Pancreas (tissue), 10 donors: ENCODE data around the gene RAD51AP2. TPM values are rescaled to one million over a fixed set of nuclear protein-coding genes. Genes with fewer than 3 reads are reported as not detected.

Experiments used
- ATAC-seq, 4 donors: fragments of 200-7000 bp; cut with Tn5 transposase; one replicate each; pipeline versions ENCODE4 v1.8.0 to v1.9.1; 2020; ENCODE audit warnings: mild to moderate bottlenecking in 4 of 4, moderate library complexity in 4 of 4
- DNase-seq, 6 donors: peaks; one replicate each; pipeline ENCODE4 v3.0.0-alpha.2; 2020
- FAIRE-seq: peaks from 2 replicates; lab custom pipeline; 2012; peaks lifted over from hg19 to GRCh38; lab: Jason Lieb, UNC
- H3K27ac ChIP-seq, 4 donors: fragments of 200-600 bp; sonication (generic); 1 replicate in 3 of 4; 2 replicates in 1 of 4; pipeline versions ENCODE4 v1.5.0 to v1.8.0; 2020
- H3K27me3 ChIP-seq, 4 donors: fragments of 200-600 bp; one replicate each; pipeline ENCODE4 v1.8.0; 2021
- H3K36me3 ChIP-seq, 3 donors: fragments of 200-600 bp; sonication (generic) in 1 of 3; one replicate each; pipeline versions ENCODE4 v1.5.0 to v1.8.0; 2020 to 2021
- H3K4me1 ChIP-seq, 3 donors: fragments of 200-600 bp; one replicate each; pipeline ENCODE4 v1.8.0; 2021
- H3K4me3 ChIP-seq, 4 donors: fragments of 200-600 bp; sonication (generic) in 2 of 4; one replicate each; pipeline versions ENCODE4 v1.5.0 to v1.8.0; 2020 to 2021
- H3K9me3 ChIP-seq, 4 donors: fragments of 200-600 bp; one replicate each; pipeline ENCODE4 v1.8.0; 2021
- WGBS, 2 donors: extraction: QIAGEN DNeasy Blood & Tissue Kit; methylation state at CpG; one replicate each; pipeline ENCODE4 v1.1.7; 2013; 5-methylcytosine and 5-hydroxymethylcytosine counted together
- intact Hi-C, 3 donors: fragments of 100-400 bp; cut with DNase I; formaldehyde crosslinking; loops; one replicate each; pipeline versions ENCODE4 v1.11.1 to v1.14.2; 2022
- polyA plus RNA-seq, 2 donors: library from polyadenylated mRNA; stranded (reverse); fragments of 200-250 nt; gene quantifications; one replicate each; pipeline ENCODE4 v1.2.3, GENCODE V29; 2013
- total RNA-seq, 6 donors: library from RNA; stranded (reverse); fragmentation: NEBNext Ultra II Directional in 4 of 6; extraction: Animal tissue kit (Norgen Biotek cat#: 25700) in 4 of 6; gene quantifications; one replicate each; pipeline versions ENCODE4 v1.2.1 to v1.2.4, GENCODE V29; 2021 to 2023
- TF ChIP-seq, protein P1 (sequence below), 4 donors: fragments of 200-600 bp; sonication (generic) in 3 of 4; IDR thresholded peaks; one replicate each; pipeline versions ENCODE4 v1.5.0 to v1.8.0; 2021; ENCODE audit warnings: antibody characterized with exemption in 4 of 4
- donor health status: healthy with polysubstance abuse.
- donor health status: DM: no; HTN: no; CAD: no; lungs with moderate emphysema.
- donor health status: DM: no; HTN: no; CAD: no.
- donor health status: control.
- donor health status: control.
- donor health status: Bipolar disorder and iron deficiency.
- donor health status: DM: yes; HTN: yes; CAD: no.
- donor health status: DM: no; HTN: no; CAD: no.
- donor health status: DM: no; HTN: no; CAD: no.
- donor health status: DM: yes; HTN: yes; CAD: no.

The RAD51AP2 gene
- total and polyA plus RNA-seq, 8 donors = 0.05 to 0.23 (median 0.08) TPM

DNA sequence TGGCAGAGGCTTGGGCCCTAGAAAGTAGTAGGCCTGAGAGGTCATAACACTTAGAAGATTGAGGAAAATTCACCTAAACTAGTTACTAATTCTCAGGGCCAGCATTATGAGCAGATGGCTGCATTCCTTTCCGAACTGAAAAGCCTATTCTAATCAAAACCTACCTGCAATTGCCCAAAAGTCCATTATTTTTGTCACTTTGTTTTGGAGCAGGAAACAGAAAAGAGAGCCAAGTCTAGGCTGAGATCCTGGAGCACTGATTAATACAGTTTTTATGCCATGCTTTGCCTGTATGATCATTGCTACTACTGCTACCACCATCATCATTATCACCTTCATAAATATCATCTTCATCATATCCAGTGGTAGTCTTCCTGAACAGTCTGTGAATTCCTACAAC lies 36.9 kb upstream of the RAD51AP2 start:
- WGBS, 2 donors = 57 to 61% methylated on average over 1 of the region's 1 CpG
- FAIRE-seq = no peak

DNA sequence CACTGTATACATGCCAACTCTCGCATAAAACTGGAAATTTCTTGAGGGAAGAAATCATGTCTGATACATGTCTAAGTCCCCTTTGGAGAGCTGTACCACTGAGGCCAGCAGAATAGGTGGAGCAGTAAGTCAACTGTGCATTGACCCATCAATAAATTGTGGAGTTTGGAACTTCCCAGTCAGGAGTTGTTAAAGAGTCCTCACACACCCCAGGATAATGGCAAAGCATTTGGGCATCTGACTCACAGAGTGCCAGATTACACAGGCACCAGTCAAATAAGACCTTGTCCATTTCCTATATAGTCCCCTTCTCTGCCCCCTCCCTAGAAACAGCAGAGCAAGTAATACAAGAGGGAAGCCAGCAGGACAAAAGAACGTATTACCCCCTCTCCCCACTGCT lies 32.7 kb upstream of the RAD51AP2 start:
- H3K4me1 ChIP-seq = peaks cover 0 to 3% (median 0%) of the 10 kb centered on the region in 3 donors
- TF ChIP-seq, protein P1, sequence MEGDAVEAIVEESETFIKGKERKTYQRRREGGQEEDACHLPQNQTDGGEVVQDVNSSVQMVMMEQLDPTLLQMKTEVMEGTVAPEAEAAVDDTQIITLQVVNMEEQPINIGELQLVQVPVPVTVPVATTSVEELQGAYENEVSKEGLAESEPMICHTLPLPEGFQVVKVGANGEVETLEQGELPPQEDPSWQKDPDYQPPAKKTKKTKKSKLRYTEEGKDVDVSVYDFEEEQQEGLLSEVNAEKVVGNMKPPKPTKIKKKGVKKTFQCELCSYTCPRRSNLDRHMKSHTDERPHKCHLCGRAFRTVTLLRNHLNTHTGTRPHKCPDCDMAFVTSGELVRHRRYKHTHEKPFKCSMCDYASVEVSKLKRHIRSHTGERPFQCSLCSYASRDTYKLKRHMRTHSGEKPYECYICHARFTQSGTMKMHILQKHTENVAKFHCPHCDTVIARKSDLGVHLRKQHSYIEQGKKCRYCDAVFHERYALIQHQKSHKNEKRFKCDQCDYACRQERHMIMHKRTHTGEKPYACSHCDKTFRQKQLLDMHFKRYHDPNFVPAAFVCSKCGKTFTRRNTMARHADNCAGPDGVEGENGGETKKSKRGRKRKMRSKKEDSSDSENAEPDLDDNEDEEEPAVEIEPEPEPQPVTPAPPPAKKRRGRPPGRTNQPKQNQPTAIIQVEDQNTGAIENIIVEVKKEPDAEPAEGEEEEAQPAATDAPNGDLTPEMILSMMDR (IDR thresholded peaks at IDR 0.05) = no peak
- no peak for ATAC-seq
- H3K9me3 ChIP-seq = no peaks in the 10 kb centered on the region
- H3K27ac ChIP-seq = no peak overlapping the region
- no peaks in the 10 kb centered on the region for H3K36me3 ChIP-seq
- 76 to 89% methylated on average over 2 of the region's 2 CpGs for WGBS, 2 donors
- no peaks in the 10 kb centered on the region for H3K27me3 ChIP-seq
- no peak overlapping the region for H3K4me3 ChIP-seq
- DNase-seq = no peak
- intact Hi-C loops = no loop called here
- no peak for FAIRE-seq

More for the DNA sequence above, 36.9 kb upstream of the RAD51AP2 start:
- Histone ChIP-seq H3K27ac (no peak overlapping the region), H3K4me3 (no peak overlapping the region), H3K4me1 (no peaks in the 10 kb centered on the region), H3K36me3 (no peaks in the 10 kb centered on the region), H3K27me3 (no peaks in the 10 kb centered on the region), H3K9me3 (no peaks in the 10 kb centered on the region)
- no peak for DNase-seq
- intact Hi-C loops = no loop called here
- ATAC-seq = no peak
- TF ChIP-seq, protein P1 (IDR thresholded peaks at IDR 0.05) = no peak

GRCh38 chr2:17547737-17548136 lies 29.5 kb upstream of the RAD51AP2 start:
- Histone ChIP-seq H3K4me1 (peaks cover 0 to 3% (median 0%) of the 10 kb centered on the region in 3 donors), H3K36me3 (no peaks in the 10 kb centered on the region), H3K27ac (no peak overlapping the region), H3K9me3 (no peaks in the 10 kb centered on the region), H3K27me3 (no peaks in the 10 kb centered on the region), H3K4me3 (no peak overlapping the region)
- DNase-seq = no peak
- TF ChIP-seq, protein P1 (IDR thresholded peaks at IDR 0.05) = no peak
- WGBS, 2 donors = 66 to 74% methylated on average over 5 of the region's 5 CpGs
- ATAC-seq = no peak
- FAIRE-seq = no peak
- intact Hi-C loops = no loop called here

DNA sequence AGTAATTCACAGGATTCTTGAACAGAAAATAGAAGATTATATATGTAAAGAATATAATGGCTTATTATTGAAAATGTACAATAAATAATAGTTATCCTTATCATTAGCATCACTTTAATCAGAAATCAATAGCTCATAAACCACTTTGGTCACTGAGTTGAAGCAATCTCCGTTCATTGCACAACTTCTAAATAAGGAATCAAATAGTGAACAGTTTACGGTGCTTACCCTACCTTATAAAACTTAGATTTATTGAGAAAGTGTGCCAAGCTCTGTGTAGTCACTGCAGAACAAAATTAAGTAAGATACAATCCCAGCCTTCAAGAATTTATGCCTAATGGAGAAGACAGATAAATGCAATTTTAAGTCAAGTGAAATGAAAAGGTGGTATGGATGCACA lies 29.0 kb upstream of the RAD51AP2 start:
- no peaks in the 10 kb centered on the region for H3K27me3 ChIP-seq
- ATAC-seq = no peak
- DNase-seq = no peak
- intact Hi-C loops = no loop called here
- 59 to 73% methylated on average over 2 of the region's 2 CpGs for WGBS, 2 donors
- H3K9me3 ChIP-seq = no peaks in the 10 kb centered on the region
- TF ChIP-seq, protein P1 (IDR thresholded peaks at IDR 0.05) = no peak
- H3K36me3 ChIP-seq = no peaks in the 10 kb centered on the region
- no peak overlapping the region for H3K27ac ChIP-seq
- peaks cover 0 to 3% (median 0%) of the 10 kb centered on the region in 3 donors for H3K4me1 ChIP-seq
- no peak for FAIRE-seq
- no peak overlapping the region for H3K4me3 ChIP-seq

DNA sequence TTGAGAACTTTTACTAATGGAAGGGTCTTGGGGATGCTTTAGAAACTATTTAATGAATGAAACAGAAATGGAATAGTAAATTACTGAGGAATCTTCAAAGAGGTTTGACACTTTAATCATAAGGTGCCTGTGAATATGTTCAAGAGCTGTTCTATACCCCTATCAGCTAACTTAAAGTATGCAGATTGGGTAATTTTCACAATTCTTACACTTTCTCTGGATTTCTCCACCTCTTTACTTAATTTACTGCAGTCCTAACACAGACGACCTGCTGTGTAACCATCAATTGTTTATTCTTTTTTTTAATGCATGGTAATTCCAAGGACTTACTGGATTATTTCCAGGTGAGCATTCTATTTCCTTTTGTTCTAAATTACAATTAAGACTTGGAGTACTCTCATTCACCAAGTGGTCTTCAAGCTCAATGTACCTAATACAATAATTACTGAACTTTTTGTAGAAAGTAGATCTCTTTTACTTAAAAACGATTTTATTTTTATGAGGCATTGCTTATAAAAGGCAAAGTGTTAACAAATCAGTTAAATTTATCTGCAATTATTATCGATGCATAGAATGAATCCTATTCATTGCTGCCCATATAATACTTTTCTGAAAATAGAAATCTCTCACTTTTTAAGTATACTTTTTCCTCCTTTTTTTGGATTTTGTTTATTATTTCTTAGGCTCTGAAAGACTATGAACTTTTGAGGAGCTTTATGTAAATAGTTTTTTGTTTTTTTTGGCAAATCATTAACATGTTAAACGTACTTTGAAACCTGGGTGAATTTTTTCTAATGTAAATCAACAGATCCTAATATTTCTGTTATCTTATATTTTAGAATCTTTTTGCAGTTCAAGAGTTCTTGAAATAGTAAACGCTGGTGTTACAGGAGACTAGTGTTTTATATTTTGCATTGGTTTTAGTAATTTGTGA lies 27.7 kb upstream of the RAD51AP2 start:
- H3K4me1 ChIP-seq = peaks cover 0 to 3% (median 0%) of the 10 kb centered on the region in 3 donors
- intact Hi-C loops = no loop called here
- FAIRE-seq = no peak
- no peaks in the 10 kb centered on the region for H3K36me3 ChIP-seq
- TF ChIP-seq, protein P1 (IDR thresholded peaks at IDR 0.05) = no peak
- no peaks in the 10 kb centered on the region for H3K9me3 ChIP-seq
- no peak for DNase-seq
- H3K4me3 ChIP-seq = no peak overlapping the region
- WGBS, 2 donors = 26% methylated on average over 5 of the region's 5 CpGs
- ATAC-seq = no peak
- H3K27ac ChIP-seq = no peak overlapping the region
- H3K27me3 ChIP-seq = no peaks in the 10 kb centered on the region
